GM20000 (cell line): Measurements from ENCODE around the gene ZNF292.
"Not testable (repeated sequence)": the region's sequence is repeated elsewhere in the genome, so short reads cannot be mapped to it uniquely, and the experiment has no call there.

Experiments
- DNase-seq: peaks from one replicate; pipeline ENCODE4 v3.0.0; 2012; ENCODE audit warnings: low spot score
- TF ChIP-seq, protein P1 (sequence below): IDR thresholded peaks from 2 replicates; pipeline ENCODE4 v1.5.1; 2012; ENCODE audit warnings: mild to moderate bottlenecking, control low read depth; ENCODE audit errors: extremely low read depth, missing control alignments

Gene ZNF292

DNA sequence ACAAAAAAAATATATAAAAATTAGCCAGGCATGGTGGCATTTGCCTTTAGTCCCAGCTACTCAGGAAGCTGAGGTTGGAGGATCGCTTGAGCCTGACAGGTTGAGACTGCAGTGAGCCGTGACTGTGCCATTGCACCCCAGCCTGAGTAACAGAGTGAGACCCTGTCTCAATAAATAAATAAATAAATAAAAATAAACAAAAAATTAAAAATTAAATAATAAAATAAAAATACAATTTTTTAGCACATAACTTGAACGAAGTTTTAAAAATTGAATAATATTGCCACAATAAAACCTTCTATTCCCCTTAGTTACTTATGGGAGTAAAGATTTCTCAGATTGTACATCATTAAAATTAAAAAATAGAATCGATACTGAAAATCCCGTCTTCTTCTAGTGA, 31.3 kb upstream of the ZNF292 start:
- DNase-seq, result no peak
- TF ChIP-seq, protein P1, sequence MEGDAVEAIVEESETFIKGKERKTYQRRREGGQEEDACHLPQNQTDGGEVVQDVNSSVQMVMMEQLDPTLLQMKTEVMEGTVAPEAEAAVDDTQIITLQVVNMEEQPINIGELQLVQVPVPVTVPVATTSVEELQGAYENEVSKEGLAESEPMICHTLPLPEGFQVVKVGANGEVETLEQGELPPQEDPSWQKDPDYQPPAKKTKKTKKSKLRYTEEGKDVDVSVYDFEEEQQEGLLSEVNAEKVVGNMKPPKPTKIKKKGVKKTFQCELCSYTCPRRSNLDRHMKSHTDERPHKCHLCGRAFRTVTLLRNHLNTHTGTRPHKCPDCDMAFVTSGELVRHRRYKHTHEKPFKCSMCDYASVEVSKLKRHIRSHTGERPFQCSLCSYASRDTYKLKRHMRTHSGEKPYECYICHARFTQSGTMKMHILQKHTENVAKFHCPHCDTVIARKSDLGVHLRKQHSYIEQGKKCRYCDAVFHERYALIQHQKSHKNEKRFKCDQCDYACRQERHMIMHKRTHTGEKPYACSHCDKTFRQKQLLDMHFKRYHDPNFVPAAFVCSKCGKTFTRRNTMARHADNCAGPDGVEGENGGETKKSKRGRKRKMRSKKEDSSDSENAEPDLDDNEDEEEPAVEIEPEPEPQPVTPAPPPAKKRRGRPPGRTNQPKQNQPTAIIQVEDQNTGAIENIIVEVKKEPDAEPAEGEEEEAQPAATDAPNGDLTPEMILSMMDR, result no peak

DNA sequence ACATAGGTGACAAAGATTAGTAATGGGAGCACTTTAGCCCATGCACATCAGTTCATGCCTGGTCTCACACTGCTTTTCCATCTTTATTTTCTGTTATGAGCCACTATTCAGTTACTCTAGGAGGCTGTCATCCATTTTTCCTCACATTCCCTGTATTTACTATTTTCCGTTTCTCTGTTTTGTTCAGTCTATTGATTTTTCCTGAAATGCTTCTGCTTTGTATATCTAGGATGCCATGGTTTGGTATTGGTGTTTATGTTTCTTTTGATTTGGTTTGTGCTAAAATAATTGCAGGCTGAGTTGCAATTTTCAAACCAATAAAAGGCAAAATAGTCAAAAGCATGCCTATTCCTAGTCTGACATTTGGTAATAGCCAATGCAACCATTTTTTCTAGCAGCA, 28.9 kb upstream of the ZNF292 start:
- TF ChIP-seq, protein P1, result no peak
- no peak for DNase-seq

DNA sequence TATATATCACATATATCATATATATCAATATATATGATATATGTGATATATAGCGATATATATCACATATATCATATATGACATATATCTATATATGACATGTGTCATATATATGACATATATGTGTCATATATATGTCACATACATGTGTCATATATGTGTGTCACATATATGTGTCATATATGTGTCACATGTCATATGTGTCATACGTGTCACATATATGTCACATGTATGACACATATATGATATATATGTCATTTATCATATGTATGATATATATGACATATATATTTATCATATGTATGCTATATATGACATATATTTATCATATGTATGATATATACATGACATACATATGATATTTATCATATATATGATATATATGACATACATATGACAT, 27.6 kb upstream of the ZNF292 start:
- TF ChIP-seq, protein P1, result no peak
- DNase-seq, result no peak

DNA sequence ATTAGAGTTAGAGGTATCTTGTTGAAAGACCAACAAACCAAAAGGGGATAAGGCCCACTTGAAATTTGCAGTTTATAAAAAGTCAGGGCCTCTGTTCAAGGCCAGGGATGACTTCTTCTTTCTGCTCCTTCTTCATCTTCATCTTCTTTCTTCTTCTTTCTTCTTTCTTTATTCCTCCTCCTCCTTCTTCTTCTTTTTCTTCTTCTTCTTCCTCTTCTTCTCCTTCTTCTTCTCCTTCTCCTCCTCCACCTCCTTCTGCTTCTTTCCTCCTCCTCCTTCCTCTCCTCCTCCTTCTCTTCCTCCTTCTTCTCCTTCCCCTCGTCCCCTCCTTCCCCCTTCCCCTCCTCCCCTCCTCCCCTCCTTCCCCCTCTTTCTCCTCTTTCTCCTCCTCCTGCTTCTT, 18.4 kb upstream of the ZNF292 start:
- TF ChIP-seq, protein P1, result no peak

DNA sequence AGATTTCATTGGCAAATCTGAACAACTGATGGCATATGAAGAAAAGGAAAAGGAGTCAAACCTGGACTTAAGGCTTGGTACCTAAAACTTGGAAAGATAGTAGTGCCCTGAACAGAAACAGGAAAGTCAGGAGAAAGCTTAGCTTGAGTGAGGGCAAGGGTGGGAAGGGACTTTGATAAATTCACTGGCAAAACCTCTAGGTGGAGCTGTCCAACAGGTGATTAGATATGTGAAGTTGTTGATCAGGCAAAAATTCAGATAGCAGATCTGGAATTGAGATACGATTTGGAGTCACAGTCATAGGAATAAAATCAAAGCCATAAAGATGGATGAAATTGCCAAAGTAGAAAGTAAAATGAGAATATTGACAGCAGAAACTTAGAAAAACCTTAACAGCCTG, 16.1 kb upstream of the ZNF292 start:
- peak; percentile 63 for DNase-seq
- TF ChIP-seq, protein P1, result peak; percentile 43

More for the DNA sequence above, 18.4 kb upstream of the ZNF292 start:
- no peak for DNase-seq

DNA sequence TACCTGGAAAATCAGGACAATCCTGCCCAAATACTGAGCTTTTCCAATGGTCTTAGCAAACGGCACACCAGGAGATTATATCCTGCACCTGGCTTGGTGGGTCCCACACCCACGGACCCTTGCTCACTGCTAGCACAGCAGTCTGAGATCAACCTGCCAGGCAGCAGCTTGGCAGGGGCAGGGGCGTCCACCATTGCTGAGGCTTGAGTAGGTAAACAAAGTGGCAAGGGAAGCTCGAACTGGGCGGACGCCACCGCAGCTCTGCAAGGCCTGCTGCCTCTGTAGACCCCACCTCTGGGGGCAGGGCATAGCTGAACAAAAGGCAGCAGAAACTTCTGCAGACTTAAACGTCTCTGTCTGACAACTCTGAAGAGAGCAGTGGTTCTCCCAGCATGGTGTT, 15.4 kb upstream of the ZNF292 start:
- DNase-seq, result not testable (repeated sequence)

DNA sequence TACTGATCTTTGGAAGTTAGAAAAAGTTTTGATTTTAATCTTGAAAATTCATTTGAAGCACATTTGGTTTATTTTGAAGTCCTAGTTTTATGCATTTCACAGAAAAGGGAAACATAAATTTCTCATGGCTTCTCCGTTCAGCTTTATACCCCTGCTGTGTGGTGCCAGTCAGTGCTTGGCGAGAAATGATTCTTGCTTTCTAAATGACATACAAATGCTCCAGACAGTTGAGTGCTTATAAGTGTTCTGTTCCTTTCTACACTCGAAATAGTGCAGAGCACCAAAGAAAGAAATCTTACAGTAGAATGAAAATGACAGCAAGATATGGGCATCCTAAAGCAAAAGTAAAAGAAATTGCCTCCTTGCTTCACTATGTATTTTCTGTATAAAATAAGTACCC, 9.0 kb upstream of the ZNF292 start:
- DNase-seq, result no peak
- TF ChIP-seq, protein P1, result no peak

DNA sequence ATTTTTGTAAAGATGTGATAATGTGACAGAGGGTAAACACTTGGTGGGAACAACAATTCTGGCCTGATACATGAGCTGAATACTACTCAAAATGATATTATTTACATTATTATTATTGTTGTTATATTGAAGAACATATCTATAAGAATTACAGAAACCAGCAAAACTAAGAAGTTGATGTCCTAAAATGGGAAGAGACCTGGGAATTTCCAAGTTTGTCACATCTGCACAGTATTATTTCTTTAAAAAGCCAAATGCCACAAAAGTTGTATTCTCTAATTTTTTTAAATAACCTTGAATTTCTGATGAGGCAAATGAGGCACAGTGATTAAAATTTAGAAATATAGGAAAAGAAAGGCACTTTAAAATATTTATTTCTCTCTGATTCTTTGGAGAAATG, 5.0 kb upstream of the ZNF292 start:
- no peak for DNase-seq
- TF ChIP-seq, protein P1, result no peak
